Measurements from ENCODE around the gene AKT3. TPM values are rescaled to one million over a fixed set of nuclear protein-coding genes. Genes with fewer than 3 reads are reported as not detected.

The AKT3 gene
- polyA plus RNA-seq, 3 donors: 0.81 to 1.7 (median 1.4) TPM

DNA sequence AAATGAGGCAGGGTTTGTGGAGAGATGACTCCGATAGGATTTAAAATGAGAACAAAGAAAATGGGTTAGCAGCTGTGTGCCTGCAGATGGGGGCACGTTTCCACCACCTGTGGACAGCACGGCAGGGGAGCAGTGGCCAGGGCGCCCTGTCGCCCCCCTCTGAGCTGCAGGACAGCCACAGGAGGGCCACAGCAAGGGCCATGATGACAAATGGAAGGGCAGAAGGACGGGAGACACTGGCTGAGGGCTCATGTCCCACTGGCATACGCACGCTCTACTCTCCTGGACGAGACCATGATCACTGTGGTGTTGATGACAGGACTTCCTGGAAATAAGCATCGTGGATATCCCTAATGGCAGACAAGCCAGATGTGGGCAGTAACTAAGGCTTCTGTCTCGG is 353.2 kb downstream of the AKT3 start:
- Mint-ChIP-seq H3K4me1 (peaks cover 31% of the 10 kb centered on the region), H3K4me3 (peak overlapping the region in 1 of 2 donors; percentile 12), H3K9me3 (peaks cover 0 to 3% (median 0%) of the 10 kb centered on the region in 7 donors), H3K36me3 (peaks cover 21 to 44% of the 10 kb centered on the region in 2 donors), H3K27me3 (ENCODE audit: low read depth in 3 of 3) (no peaks in the 10 kb centered on the region), H3K27ac (peak overlapping the region; percentile 95 to 98 (median 98))
- H3K4me1 ChIP-seq (ENCODE audit: control insufficient read depth in 1 of 2, insufficient read depth in 2 of 2, low read length in 2 of 2): peaks cover 30 to 37% of the 10 kb centered on the region in 2 donors
- no peaks in the 10 kb centered on the region for H3K27me3 ChIP-seq (ENCODE audit: control insufficient read depth in 2 of 2, insufficient read depth in 2 of 2, low read length in 2 of 2)
- peaks cover 0 to 16% of the 10 kb centered on the region in 2 donors for H3K36me3 ChIP-seq (replicated peaks in 1 of 2; ENCODE audit: control insufficient read depth in 1 of 2, insufficient read depth in 2 of 2, low read length in 2 of 2)
- peak overlapping the region; percentile 95 for H3K27ac ChIP-seq (ENCODE audit: low read depth in 1 of 2, low read length in 2 of 2)
- no peaks in the 10 kb centered on the region for H3K9me3 ChIP-seq (replicated peaks in 1 of 2; ENCODE audit: control insufficient read depth in 1 of 2, insufficient read depth in 1 of 2, low read length in 2 of 2)
- WGBS (ENCODE audit: insufficient coverage): 98% methylated on average over 9 of the region's 11 CpGs
- TF ChIP-seq, protein P1, sequence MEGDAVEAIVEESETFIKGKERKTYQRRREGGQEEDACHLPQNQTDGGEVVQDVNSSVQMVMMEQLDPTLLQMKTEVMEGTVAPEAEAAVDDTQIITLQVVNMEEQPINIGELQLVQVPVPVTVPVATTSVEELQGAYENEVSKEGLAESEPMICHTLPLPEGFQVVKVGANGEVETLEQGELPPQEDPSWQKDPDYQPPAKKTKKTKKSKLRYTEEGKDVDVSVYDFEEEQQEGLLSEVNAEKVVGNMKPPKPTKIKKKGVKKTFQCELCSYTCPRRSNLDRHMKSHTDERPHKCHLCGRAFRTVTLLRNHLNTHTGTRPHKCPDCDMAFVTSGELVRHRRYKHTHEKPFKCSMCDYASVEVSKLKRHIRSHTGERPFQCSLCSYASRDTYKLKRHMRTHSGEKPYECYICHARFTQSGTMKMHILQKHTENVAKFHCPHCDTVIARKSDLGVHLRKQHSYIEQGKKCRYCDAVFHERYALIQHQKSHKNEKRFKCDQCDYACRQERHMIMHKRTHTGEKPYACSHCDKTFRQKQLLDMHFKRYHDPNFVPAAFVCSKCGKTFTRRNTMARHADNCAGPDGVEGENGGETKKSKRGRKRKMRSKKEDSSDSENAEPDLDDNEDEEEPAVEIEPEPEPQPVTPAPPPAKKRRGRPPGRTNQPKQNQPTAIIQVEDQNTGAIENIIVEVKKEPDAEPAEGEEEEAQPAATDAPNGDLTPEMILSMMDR (IDR thresholded peaks at IDR 0.05): no peak
- no peaks in the 10 kb centered on the region for H4K20me1 ChIP-seq (ENCODE audit: insufficient read depth, low read length)
- no peak for DNase-seq
- H3K9ac ChIP-seq (ENCODE audit: insufficient read depth, low read length, poor library complexity, severe bottlenecking): peak overlapping the region; percentile 75
- H3K4me3 ChIP-seq (replicated peaks in 1 of 3; ENCODE audit: low read depth in 2 of 3, low read length in 3 of 3): peak overlapping the region in 1 of 3 experiments; percentile 43
- intact Hi-C loops (cut with micrococcal nuclease): loop anchor here in 1 of 2 donors (10.0 kb wide), 1 partner anchor 142 kb away; no protein-coding TSS in a partner anchor
- H3K4me2 ChIP-seq (replicated peaks; ENCODE audit: extremely low read depth, low read length, poor library complexity, severe bottlenecking): no peak overlapping the region
- no peaks in the 10 kb centered on the region for H3K79me2 ChIP-seq (ENCODE audit: insufficient read depth, low read length)
- H2AFZ ChIP-seq (ENCODE audit: insufficient read depth, low read depth, low read length, poor library complexity, severe bottlenecking): peak overlapping the region; percentile 96

DNA sequence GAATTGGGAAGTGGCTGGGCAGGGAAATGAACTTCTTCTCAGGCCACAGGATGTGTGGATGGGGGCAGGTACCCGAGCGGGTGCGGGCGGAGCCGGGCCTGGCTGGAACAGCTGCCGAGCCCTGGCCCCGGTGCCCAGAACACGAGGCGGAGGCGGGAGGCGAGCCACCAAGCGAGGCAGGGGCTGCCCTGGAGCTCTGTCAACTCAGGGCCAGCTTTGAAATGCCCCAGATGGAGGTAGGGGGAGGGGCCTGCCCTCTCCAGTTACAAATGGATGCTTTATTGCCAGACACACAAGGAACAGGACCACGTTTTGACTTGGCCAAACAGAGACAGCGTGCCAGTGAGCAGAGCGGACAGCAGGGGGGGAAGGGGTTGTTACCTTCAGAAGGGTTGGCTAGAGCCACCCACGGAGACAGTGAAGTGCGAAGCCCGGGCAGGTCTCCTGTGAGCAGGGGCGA is 353.8 kb downstream of the AKT3 start:
- Histone ChIP-seq H3K4me2 (replicated peaks; ENCODE audit: extremely low read depth, low read length, poor library complexity, severe bottlenecking) (peak overlapping the region; percentile 64), H4K20me1 (ENCODE audit: insufficient read depth, low read length) (no peaks in the 10 kb centered on the region), H3K9me3 (replicated peaks in 1 of 2; ENCODE audit: control insufficient read depth in 1 of 2, insufficient read depth in 1 of 2, low read length in 2 of 2) (no peaks in the 10 kb centered on the region), H3K9ac (ENCODE audit: insufficient read depth, low read length, poor library complexity, severe bottlenecking) (peak overlapping the region; percentile 75), H3K36me3 (replicated peaks in 1 of 2; ENCODE audit: control insufficient read depth in 1 of 2, insufficient read depth in 2 of 2, low read length in 2 of 2) (peaks cover 0 to 12% of the 10 kb centered on the region in 2 donors), H3K4me3 (replicated peaks in 1 of 3; ENCODE audit: low read depth in 2 of 3, low read length in 3 of 3) (peak overlapping the region; percentile 5 to 43 (median 17)), H3K79me2 (ENCODE audit: insufficient read depth, low read length) (no peaks in the 10 kb centered on the region), H2AFZ (ENCODE audit: insufficient read depth, low read depth, low read length, poor library complexity, severe bottlenecking) (peak overlapping the region; percentile 96), H3K27me3 (ENCODE audit: control insufficient read depth in 2 of 2, insufficient read depth in 2 of 2, low read length in 2 of 2) (no peaks in the 10 kb centered on the region), H3K4me1 (ENCODE audit: control insufficient read depth in 1 of 2, insufficient read depth in 2 of 2, low read length in 2 of 2) (peaks cover 30 to 37% of the 10 kb centered on the region in 2 donors), H3K27ac (ENCODE audit: low read depth in 1 of 2, low read length in 2 of 2) (peak overlapping the region; percentile 95)
- 25% methylated on average over 16 of the region's 19 CpGs for WGBS (ENCODE audit: insufficient coverage)
- Mint-ChIP-seq H3K27me3 (ENCODE audit: low read depth in 3 of 3) (no peaks in the 10 kb centered on the region), H3K4me3 (peak overlapping the region; percentile 60 to 82), H3K4me1 (peaks cover 31% of the 10 kb centered on the region), H3K36me3 (peaks cover 20 to 43% of the 10 kb centered on the region in 2 donors), H3K27ac (peak overlapping the region; percentile 95 to 98 (median 98)), H3K9me3 (peaks cover 0 to 3% (median 0%) of the 10 kb centered on the region in 7 donors)
- no peak for DNase-seq
- TF ChIP-seq, protein P1 (IDR thresholded peaks at IDR 0.05): no peak
- intact Hi-C loops (cut with micrococcal nuclease): loop anchor here in 1 of 2 donors (10.0 kb wide), 1 partner anchor 141 kb away; no protein-coding TSS in a partner anchor

Measured in CD14-positive monocyte (primary cell).